HUES64 (cell line): ENCODE measurements around the gene NLRP12.

Experiments used
- H3K27ac ChIP-seq: 2 replicates; pipeline ENCODE4 v1.7.0; 2013; ENCODE audit warnings: low read depth, low read length, inconsistent platforms
- H3K27me3 ChIP-seq: 2 replicates; pipeline ENCODE4 v1.6.1; 2013; ENCODE audit warnings: mild to moderate bottlenecking, low read length; ENCODE audit not compliant: insufficient read depth
- H3K36me3 ChIP-seq: 2 replicates; pipeline ENCODE4 v1.6.1; 2013; ENCODE audit warnings: mild to moderate bottlenecking, low read length; ENCODE audit not compliant: insufficient read depth
- H3K4me1 ChIP-seq: 2 replicates; pipeline ENCODE4 v1.6.1; 2013; ENCODE audit warnings: mild to moderate bottlenecking, low read length, moderate library complexity; ENCODE audit not compliant: insufficient read depth
- H3K4me3 ChIP-seq: 2 replicates; pipeline ENCODE4 v1.5.1; 2013; ENCODE audit warnings: mild to moderate bottlenecking, low read length, moderate library complexity
- H3K9ac ChIP-seq: 2 replicates; pipeline ENCODE4 v1.6.1; 2013; ENCODE audit warnings: mild to moderate bottlenecking, low read depth, low read length
- H3K9me3 ChIP-seq: 2 replicates; pipeline ENCODE4 v1.6.1; 2013; ENCODE audit warnings: low read depth, low read length; ENCODE audit not compliant: insufficient read depth
- WGBS: fragments of 150-250, 120-280 bp; methylation state at CpG from one replicate; pipeline ENCODE4 v1.1.7; 2013; ENCODE audit warnings: missing lambda C conversion rate; 5-methylcytosine and 5-hydroxymethylcytosine counted together

Gene NLRP12

DNA sequence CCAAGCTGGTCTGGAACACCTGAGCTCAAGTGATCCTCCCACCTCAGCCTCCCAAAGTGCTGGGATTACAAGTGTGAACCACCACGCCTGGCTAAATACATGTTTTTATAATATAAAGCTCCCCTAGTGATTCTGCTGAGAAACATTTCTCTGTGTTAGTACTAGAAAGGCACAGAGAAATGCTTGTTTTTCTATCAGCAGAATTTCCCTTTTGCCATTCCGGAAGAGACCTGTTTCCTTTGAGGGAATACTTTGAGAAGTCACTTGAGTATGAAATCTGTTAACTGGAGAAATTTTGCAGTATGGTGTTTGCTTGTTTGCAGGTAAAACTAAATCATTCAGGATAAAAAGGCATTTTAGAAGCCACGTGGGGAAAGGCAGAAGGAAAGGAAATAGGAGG is 4.4 kb upstream of the NLRP12 start:
- Histone ChIP-seq H3K9ac (no peak overlapping the region), H3K27me3 (no peaks in the 10 kb centered on the region; the same call in 1 of the 2 replicates), H3K9me3 (no peaks in the 10 kb centered on the region), H3K4me1 (peaks cover 10% of the 10 kb centered on the region), H3K4me3 (no peak overlapping the region), H3K27ac (no peak overlapping the region), H3K36me3 (peaks cover under 1% of the 10 kb centered on the region; the same call in 1 of the 2 replicates)
- 81% methylated on average over 2 of the region's 3 CpGs for WGBS

DNA sequence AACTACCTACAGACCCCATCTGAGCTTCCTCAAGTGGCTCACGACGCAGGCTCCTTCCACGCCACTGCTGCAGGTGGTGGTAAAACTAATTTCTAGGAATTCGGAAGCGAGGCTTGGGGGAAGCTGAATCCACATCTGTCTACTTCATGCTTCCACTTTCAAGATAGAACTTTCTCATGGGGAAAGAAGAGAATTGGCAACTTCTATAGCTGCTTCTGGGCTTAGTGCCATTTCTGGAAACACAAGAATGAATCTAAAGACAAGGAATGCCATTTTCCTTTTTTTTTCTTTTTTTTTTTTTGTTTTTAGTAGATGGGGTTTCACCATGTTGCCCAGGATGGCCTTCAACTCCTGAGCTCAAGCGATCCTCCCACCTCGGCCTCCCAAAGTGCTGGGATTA is 2.8 kb upstream of the NLRP12 start:
- WGBS = 91% methylated on average over 7 of the region's 7 CpGs
- Histone ChIP-seq H3K27me3 (no peaks in the 10 kb centered on the region; the same call in 1 of the 2 replicates), H3K9ac (no peak overlapping the region), H3K36me3 (no peaks in the 10 kb centered on the region), H3K9me3 (no peaks in the 10 kb centered on the region), H3K4me3 (no peak overlapping the region), H3K4me1 (peaks cover 6% of the 10 kb centered on the region; the same call in 1 of the 2 replicates), H3K27ac (no peak overlapping the region)

DNA sequence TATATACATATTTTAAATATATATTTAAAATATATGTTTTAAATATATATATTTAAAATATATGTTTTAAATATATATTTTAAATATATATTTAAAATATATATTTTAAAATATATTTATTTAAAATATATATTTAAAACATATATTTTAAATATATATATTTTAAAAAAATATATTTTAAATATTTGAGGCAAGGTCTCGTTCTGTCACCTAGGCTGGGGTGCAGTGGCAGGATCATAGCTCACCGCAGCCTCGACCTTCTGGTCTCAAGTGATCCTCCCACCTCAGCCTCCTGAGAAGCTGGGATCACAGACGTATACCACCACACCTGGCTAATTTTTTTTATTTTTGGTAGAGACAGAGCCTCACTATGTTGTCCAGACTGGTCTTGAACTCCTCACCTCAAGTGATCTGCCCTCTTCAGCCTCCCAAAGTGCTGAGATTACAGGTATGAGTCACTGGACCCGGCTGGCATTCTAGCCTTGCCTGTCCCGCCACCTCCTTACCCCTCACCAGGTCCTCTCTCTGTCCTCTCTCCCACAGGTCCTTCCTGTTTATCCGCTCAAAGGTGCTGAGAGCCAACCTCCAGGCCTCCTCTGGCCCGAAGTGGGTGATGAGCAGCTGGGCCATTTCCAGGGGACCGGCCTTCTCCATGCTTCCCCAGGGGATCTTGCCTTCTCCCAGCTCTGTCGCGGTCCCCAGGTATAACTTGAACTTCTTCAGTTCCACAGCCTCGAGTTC is 564 bp downstream of the NLRP12 start:
- Histone ChIP-seq H3K9me3 (no peaks in the 10 kb centered on the region), H3K36me3 (no peaks in the 10 kb centered on the region), H3K4me1 (no peaks in the 10 kb centered on the region), H3K27ac (no peak overlapping the region), H3K4me3 (no peak overlapping the region), H3K27me3 (no peaks in the 10 kb centered on the region), H3K9ac (0 out of 2 replicates have a peak overlapping the region, but pooled peaks have one; percentile 47)
- 93% methylated on average over 12 of the region's 12 CpGs for WGBS

DNA sequence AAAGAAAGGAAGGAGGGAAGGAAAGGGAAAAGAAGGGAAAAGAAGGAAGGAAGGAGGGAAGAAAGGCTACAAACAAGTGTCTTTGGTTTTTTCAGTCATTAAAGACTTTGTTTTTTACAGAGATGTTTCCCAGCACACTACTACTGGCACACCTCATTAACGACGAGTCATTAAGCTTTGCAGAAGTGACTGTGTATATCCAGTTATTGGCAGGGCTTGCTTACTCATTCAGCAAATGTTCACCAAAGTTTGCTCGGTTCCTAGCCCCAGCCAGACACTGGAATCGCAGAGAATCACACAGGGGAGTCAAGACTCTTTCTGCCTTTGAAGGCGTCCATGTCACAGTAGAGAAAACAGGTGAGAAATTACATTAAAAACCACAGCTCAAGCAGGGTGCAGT is 4.3 kb downstream of the NLRP12 start:
- Histone ChIP-seq H3K27ac (no peak overlapping the region), H3K9me3 (no peaks in the 10 kb centered on the region), H3K4me1 (no peaks in the 10 kb centered on the region), H3K9ac (no peak overlapping the region), H3K4me3 (no peak overlapping the region), H3K36me3 (no peaks in the 10 kb centered on the region), H3K27me3 (no peaks in the 10 kb centered on the region)
- WGBS = 92% methylated on average over 5 of the region's 5 CpGs

DNA sequence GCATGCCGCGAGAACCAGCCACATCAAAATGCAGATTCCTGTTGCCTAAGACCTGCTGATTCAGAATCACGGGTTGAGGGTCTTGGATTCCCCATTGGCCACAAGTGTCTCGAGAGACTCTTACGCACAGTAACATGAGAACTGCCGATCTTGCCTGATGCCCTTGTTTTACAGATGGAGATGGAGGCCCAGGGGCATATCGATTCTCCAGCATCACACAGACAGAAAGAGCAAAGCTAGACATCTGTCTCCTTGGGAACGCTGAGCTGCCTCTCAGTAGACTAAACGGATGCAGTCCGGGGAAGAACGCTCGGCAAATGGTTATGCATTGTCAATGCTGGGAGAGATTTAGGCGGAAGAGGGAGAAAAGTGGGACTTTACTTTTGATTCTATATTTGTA is 5.4 kb downstream of the NLRP12 start:
- no peaks in the 10 kb centered on the region for H3K27me3 ChIP-seq
- no peak overlapping the region for H3K27ac ChIP-seq
- H3K9ac ChIP-seq = no peak overlapping the region
- H3K4me1 ChIP-seq = no peaks in the 10 kb centered on the region
- H3K4me3 ChIP-seq = no peak overlapping the region
- WGBS = 92% methylated on average over 13 of the region's 13 CpGs
- no peaks in the 10 kb centered on the region for H3K9me3 ChIP-seq
- H3K36me3 ChIP-seq = no peaks in the 10 kb centered on the region

DNA sequence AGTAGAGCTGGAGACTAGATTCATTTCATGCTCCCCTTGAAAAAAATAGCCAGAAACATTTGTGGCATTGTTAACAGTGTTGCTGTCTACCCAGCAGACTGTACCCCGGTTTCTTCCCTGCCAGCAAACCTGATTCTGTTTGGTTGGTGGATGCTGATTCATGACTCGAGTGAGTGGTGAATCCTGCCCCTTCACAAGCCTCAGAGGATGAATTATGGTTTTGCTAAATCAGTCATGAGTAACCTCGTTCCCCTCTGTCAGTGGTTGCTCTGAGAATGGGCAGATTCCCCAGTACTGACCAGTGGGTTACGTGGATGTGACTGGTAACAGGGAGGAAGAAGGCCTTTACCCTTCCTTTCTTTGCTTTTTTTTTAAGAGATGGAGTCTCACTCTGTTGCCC is 10.1 kb downstream of the NLRP12 start:
- H3K27ac ChIP-seq = no peak overlapping the region
- no peak overlapping the region for H3K9ac ChIP-seq
- WGBS = 95% methylated on average over 4 of the region's 4 CpGs
- H3K27me3 ChIP-seq = no peaks in the 10 kb centered on the region
- peaks cover 3% of the 10 kb centered on the region; the same call in 1 of the 2 replicates for H3K36me3 ChIP-seq
- no peaks in the 10 kb centered on the region for H3K4me1 ChIP-seq
- no peak overlapping the region for H3K4me3 ChIP-seq
- no peaks in the 10 kb centered on the region for H3K9me3 ChIP-seq

DNA sequence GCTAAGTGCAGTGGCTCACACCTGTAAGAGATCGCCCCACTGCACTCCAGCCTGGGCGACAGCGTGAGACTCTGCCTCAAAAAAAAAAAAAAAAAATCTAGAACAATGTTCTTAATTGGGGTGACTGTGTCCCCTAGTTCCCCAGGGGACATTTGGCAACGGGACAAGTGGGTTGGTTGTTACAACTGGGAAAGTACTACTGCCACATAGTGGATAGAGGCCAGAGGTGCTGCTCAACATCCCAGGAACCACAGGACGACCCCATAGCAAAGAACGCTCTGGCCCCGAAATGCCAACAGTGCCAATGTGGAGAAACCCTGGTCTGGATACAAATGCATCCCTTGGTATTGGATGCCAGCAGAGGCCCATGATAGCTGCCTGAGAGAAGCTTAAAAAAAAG is 11.8 kb downstream of the NLRP12 start:
- H3K36me3 ChIP-seq = peaks cover 3% of the 10 kb centered on the region; the same call in 1 of the 2 replicates
- no peaks in the 10 kb centered on the region for H3K4me1 ChIP-seq
- H3K4me3 ChIP-seq = no peak overlapping the region
- no peaks in the 10 kb centered on the region for H3K9me3 ChIP-seq
- H3K27me3 ChIP-seq = no peaks in the 10 kb centered on the region
- H3K27ac ChIP-seq = no peak overlapping the region
- WGBS = 70% methylated on average over 7 of the region's 7 CpGs
- H3K9ac ChIP-seq = no peak overlapping the region

DNA sequence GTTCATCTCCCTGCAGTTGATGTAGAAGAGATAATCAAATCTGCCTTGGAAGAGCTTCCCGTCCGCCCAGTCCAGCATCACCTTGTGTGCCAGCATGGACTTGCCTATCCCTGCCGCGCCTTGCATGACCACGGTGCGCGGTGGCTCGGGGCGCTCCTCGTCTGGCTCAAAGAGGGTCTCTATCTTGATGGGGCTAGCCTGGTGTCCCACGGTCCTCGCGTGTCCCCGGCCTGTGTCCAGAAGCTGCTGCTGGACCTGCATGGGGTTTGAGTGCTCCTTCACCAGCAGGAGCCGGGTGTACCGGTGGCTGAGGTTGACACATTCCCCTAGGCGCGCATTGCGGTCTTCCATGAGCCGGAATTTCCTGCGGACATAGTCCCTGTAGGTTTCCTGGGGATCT is 13.2 kb downstream of the NLRP12 start:
- no peaks in the 10 kb centered on the region for H3K27me3 ChIP-seq
- no peak overlapping the region for H3K4me3 ChIP-seq

DNA sequence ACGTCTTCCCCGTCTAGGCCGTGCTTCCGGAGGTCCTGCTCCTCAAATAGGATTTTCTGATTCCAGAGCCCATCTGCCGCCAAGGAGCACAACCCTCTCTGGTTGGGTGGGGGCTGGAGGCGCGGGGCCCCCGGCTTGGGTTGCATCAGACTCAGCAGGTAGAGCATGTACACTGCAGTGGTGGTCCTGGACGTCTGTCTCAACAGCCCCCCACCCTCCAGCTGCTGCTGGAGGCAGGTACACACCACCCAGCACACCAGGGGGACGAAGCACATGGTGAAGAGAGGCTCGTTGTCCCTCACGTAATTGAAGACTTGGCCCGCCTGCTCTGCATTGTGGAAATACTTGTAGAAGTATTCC is 13.9 kb downstream of the NLRP12 start:
- Histone ChIP-seq H3K27me3 (no peaks in the 10 kb centered on the region), H3K9ac (no peak overlapping the region), H3K36me3 (peaks cover 5% of the 10 kb centered on the region; the same call in 1 of the 2 replicates), H3K9me3 (no peaks in the 10 kb centered on the region), H3K4me3 (no peak overlapping the region), H3K4me1 (no peaks in the 10 kb centered on the region), H3K27ac (no peak overlapping the region)
- 95% methylated on average over 13 of the region's 13 CpGs for WGBS

More for the DNA sequence above, 13.2 kb downstream of the NLRP12 start:
- no peak overlapping the region for H3K9ac ChIP-seq
- no peak overlapping the region for H3K27ac ChIP-seq
- H3K36me3 ChIP-seq = peaks cover 3% of the 10 kb centered on the region; the same call in 1 of the 2 replicates
- H3K9me3 ChIP-seq = no peaks in the 10 kb centered on the region
- no peaks in the 10 kb centered on the region for H3K4me1 ChIP-seq
- WGBS = 98% methylated on average over 21 of the region's 21 CpGs

DNA sequence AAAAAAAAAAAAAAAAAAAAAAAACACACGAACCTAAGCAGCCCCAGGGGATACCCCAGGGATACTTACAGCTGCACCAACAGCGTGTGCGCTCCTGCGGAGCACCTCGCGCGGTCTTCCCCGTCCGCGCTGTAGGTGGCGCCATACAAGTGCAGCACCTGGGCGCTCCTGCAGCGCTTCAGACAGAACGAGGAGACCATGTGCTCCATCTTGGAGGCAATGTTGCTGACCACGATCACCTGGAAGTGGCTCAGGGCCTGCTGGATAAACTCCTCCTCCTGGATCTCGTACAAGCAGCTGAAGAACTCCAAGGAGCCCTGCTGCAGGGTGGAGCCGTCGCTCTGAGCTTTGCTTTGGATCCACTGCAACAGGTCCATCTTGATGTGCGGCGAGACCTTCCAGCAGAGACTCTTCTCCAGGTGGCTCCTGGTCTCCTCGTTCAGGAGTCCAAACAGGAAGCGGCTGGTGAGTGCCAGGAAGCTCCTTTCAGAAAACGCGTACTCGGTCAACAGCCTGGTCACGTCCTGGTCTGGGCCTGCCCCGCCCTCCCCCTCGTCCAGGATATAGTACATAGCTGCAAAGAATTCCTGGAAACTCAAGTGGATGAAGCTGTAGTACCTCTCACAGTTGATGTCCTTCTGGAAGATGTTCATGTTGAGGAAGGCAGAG is 14.5 kb downstream of the NLRP12 start:
- no peak overlapping the region for H3K9ac ChIP-seq
- H3K36me3 ChIP-seq = peaks cover 8% of the 10 kb centered on the region; the same call in 1 of the 2 replicates

DNA sequence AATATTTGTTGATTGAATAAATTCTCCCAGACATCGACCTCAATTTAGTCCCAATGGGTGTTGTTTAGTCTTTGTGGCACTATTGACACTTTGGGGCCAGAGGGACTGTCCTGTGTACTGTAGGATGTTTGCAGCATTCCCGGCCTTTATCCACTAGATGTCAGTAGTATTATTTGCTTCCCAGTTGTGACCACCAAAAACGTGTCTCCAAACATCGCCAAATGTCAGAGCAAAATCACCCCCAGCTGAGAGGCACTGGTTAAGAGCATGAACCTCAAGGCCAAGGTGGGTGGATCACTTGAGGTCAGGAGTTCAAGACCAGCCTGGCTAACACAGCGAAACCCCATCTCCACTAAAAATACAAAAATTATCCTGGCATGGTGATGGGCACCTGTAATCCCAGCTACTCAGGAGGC is 15.4 kb downstream of the NLRP12 start:
- H3K4me3 ChIP-seq = no peak overlapping the region
- 39% methylated on average over 5 of the region's 5 CpGs for WGBS
- H3K9me3 ChIP-seq = no peaks in the 10 kb centered on the region
- no peaks in the 10 kb centered on the region for H3K27me3 ChIP-seq
- no peaks in the 10 kb centered on the region for H3K4me1 ChIP-seq
- H3K36me3 ChIP-seq = peaks cover 8% of the 10 kb centered on the region; the same call in 1 of the 2 replicates
- H3K27ac ChIP-seq = no peak overlapping the region
- H3K9ac ChIP-seq = no peak overlapping the region

More for the DNA sequence above, 14.5 kb downstream of the NLRP12 start:
- no peaks in the 10 kb centered on the region for H3K4me1 ChIP-seq
- 93% methylated on average over 28 of the region's 28 CpGs for WGBS
- H3K9me3 ChIP-seq = no peaks in the 10 kb centered on the region
- H3K27me3 ChIP-seq = no peaks in the 10 kb centered on the region
- no peak overlapping the region for H3K4me3 ChIP-seq
- no peak overlapping the region for H3K27ac ChIP-seq
